Measurements from ENCODE around the gene ANTXR1. TPM values are rescaled to one million over a fixed set of nuclear protein-coding genes. Genes with fewer than 3 reads are reported as not detected.

The ANTXR1 gene
- total and polyA plus RNA-seq, 4 experiments from 2014 or later, result 0.58 TPM; not detected in 3

- no peaks in the 10 kb centered on the region for H3K36me3 Mint-ChIP-seq
- H3K27me3 ChIP-seq (ENCODE audit: insufficient read depth, low read length), result no peaks in the 10 kb centered on the region
- H3K27me3 Mint-ChIP-seq, result peaks cover 10 to 12% of the 10 kb centered on the region in 2 donors
- CTCF ChIA-PET (ENCODE audit: partially characterized antibody), result interaction anchor here (0.6 kb wide), 1 partner anchor 10 kb away, joined by 3 read pairs; no protein-coding TSS in a partner anchor
- no peak overlapping the region for H3K27ac Mint-ChIP-seq
- no peaks in the 10 kb centered on the region for H3K9me3 ChIP-seq (ENCODE audit: control insufficient read depth in 1 of 2, low read length in 2 of 2)
- intact Hi-C loops (cut with micrococcal nuclease), result no loop called here
- H3K9me3 Mint-ChIP-seq, result no peaks in the 10 kb centered on the region
- no peak overlapping the region for H3K27ac ChIP-seq (ENCODE audit: low read depth, low read length)
- no peaks in the 10 kb centered on the region for H3K4me1 Mint-ChIP-seq
- no peaks in the 10 kb centered on the region for H3K4me1 ChIP-seq (ENCODE audit: insufficient read depth, low read length)
- POLR2A ChIA-PET (ENCODE audit: partially characterized antibody), result no interaction called here
- H3K36me3 ChIP-seq (ENCODE audit: insufficient read depth, low read length), result no peaks in the 10 kb centered on the region
- no peak overlapping the region for H3K4me3 ChIP-seq (ENCODE audit: low read length in 2 of 2)
- no peak for DNase-seq
- no peak overlapping the region for H3K4me3 Mint-ChIP-seq
These were observed 85.1 kb downstream of the ANTXR1 start for GRCh38 chr2:69097891-69098655.

- ChIA-PET CTCF (ENCODE audit: partially characterized antibody) (interaction anchor here (1.2 kb wide), 1 partner anchor 12 kb away, joined by 4 read pairs; no protein-coding TSS in a partner anchor), POLR2A (ENCODE audit: partially characterized antibody) (no interaction called here)
- H3K4me3 Mint-ChIP-seq, result no peak overlapping the region
- Histone ChIP-seq H3K27me3 (ENCODE audit: insufficient read depth, low read length) (no peaks in the 10 kb centered on the region), H3K36me3 (ENCODE audit: insufficient read depth, low read length) (no peaks in the 10 kb centered on the region), H3K9me3 (ENCODE audit: control insufficient read depth in 1 of 2, low read length in 2 of 2) (no peaks in the 10 kb centered on the region), H3K4me1 (ENCODE audit: insufficient read depth, low read length) (no peaks in the 10 kb centered on the region), H3K27ac (ENCODE audit: low read depth, low read length) (no peak overlapping the region), H3K4me3 (ENCODE audit: low read length in 2 of 2) (no peak overlapping the region)
- H3K4me1 Mint-ChIP-seq, result no peaks in the 10 kb centered on the region
- H3K36me3 Mint-ChIP-seq, result no peaks in the 10 kb centered on the region
- H3K27me3 Mint-ChIP-seq, result peaks cover 7 to 9% of the 10 kb centered on the region in 2 donors
- no peak overlapping the region for H3K27ac Mint-ChIP-seq
- no peaks in the 10 kb centered on the region for H3K9me3 Mint-ChIP-seq
- DNase-seq, result no peak
- intact Hi-C loops (cut with micrococcal nuclease), result no loop called here
These were observed 86.6 kb downstream of the ANTXR1 start for GRCh38 chr2:69099541-69099940.

- Histone ChIP-seq H3K36me3 (ENCODE audit: insufficient read depth, low read length) (no peaks in the 10 kb centered on the region), H3K4me1 (ENCODE audit: insufficient read depth, low read length) (no peaks in the 10 kb centered on the region), H3K4me3 (ENCODE audit: low read length in 2 of 2) (no peak overlapping the region), H3K27me3 (ENCODE audit: insufficient read depth, low read length) (no peaks in the 10 kb centered on the region), H3K27ac (ENCODE audit: low read depth, low read length) (no peak overlapping the region), H3K9me3 (ENCODE audit: control insufficient read depth in 1 of 2, low read length in 2 of 2) (no peaks in the 10 kb centered on the region)
- no peak for DNase-seq
- intact Hi-C loops (cut with micrococcal nuclease), result no loop called here
- Mint-ChIP-seq H3K9me3 (no peaks in the 10 kb centered on the region), H3K4me3 (no peak overlapping the region), H3K27ac (no peak overlapping the region), H3K27me3 (peaks cover 5 to 7% of the 10 kb centered on the region in 2 donors), H3K36me3 (no peaks in the 10 kb centered on the region), H3K4me1 (no peaks in the 10 kb centered on the region)
- CTCF ChIA-PET (ENCODE audit: partially characterized antibody), result interaction anchor here (1.2 kb wide), 1 partner anchor 13 kb away, joined by 4 read pairs; no protein-coding TSS in a partner anchor
- POLR2A ChIA-PET (ENCODE audit: partially characterized antibody), result no interaction called here
These were observed 87.3 kb downstream of the ANTXR1 start for GRCh38 chr2:69100220-69100723.

GRCh38 chr2:69102041-69102593 is 89.1 kb downstream of the ANTXR1 start:
- intact Hi-C loops (cut with micrococcal nuclease), result no loop called here
- POLR2A ChIA-PET (ENCODE audit: partially characterized antibody), result no interaction called here
- Histone ChIP-seq H3K4me3 (ENCODE audit: low read length in 2 of 2) (no peak overlapping the region), H3K4me1 (ENCODE audit: insufficient read depth, low read length) (no peaks in the 10 kb centered on the region), H3K27ac (ENCODE audit: low read depth, low read length) (no peak overlapping the region), H3K9me3 (ENCODE audit: control insufficient read depth in 1 of 2, low read length in 2 of 2) (no peaks in the 10 kb centered on the region), H3K27me3 (ENCODE audit: insufficient read depth, low read length) (no peaks in the 10 kb centered on the region), H3K36me3 (ENCODE audit: insufficient read depth, low read length) (no peaks in the 10 kb centered on the region)
- DNase-seq, result no peak
- Mint-ChIP-seq H3K27me3 (peaks cover 5 to 8% of the 10 kb centered on the region in 2 donors), H3K27ac (no peak overlapping the region), H3K4me3 (no peak overlapping the region), H3K36me3 (no peaks in the 10 kb centered on the region), H3K4me1 (no peaks in the 10 kb centered on the region), H3K9me3 (no peaks in the 10 kb centered on the region)
- CTCF ChIA-PET (ENCODE audit: partially characterized antibody), result no interaction called here

- Histone ChIP-seq H3K27me3 (ENCODE audit: insufficient read depth, low read length) (no peaks in the 10 kb centered on the region), H3K9me3 (ENCODE audit: control insufficient read depth in 1 of 2, low read length in 2 of 2) (no peaks in the 10 kb centered on the region), H3K36me3 (ENCODE audit: insufficient read depth, low read length) (no peaks in the 10 kb centered on the region), H3K4me3 (ENCODE audit: low read length in 2 of 2) (no peak overlapping the region), H3K27ac (ENCODE audit: low read depth, low read length) (no peak overlapping the region), H3K4me1 (ENCODE audit: insufficient read depth, low read length) (no peaks in the 10 kb centered on the region)
- Mint-ChIP-seq H3K36me3 (no peaks in the 10 kb centered on the region), H3K9me3 (no peaks in the 10 kb centered on the region), H3K4me1 (no peaks in the 10 kb centered on the region), H3K27ac (no peak overlapping the region), H3K27me3 (peaks cover 4 to 8% of the 10 kb centered on the region in 2 donors), H3K4me3 (no peak overlapping the region)
- ChIA-PET POLR2A (ENCODE audit: partially characterized antibody) (no interaction called here), CTCF (ENCODE audit: partially characterized antibody) (no interaction called here)
- DNase-seq, result no peak
- intact Hi-C loops (cut with micrococcal nuclease), result no loop called here
These were observed 90.4 kb downstream of the ANTXR1 start for GRCh38 chr2:69103419-69103818.

GRCh38 chr2:69104261-69104660 is 91.3 kb downstream of the ANTXR1 start:
- no peak overlapping the region for H3K4me3 Mint-ChIP-seq
- H3K4me1 ChIP-seq (ENCODE audit: insufficient read depth, low read length), result no peaks in the 10 kb centered on the region

GRCh38 chr2:69109255-69109654 is 96.3 kb downstream of the ANTXR1 start:
- Mint-ChIP-seq H3K36me3 (no peaks in the 10 kb centered on the region), H3K4me1 (no peaks in the 10 kb centered on the region), H3K27ac (no peak overlapping the region), H3K27me3 (peaks cover 10 to 15% of the 10 kb centered on the region in 2 donors), H3K4me3 (no peak overlapping the region), H3K9me3 (no peaks in the 10 kb centered on the region)
- no peak for DNase-seq
- intact Hi-C loops (cut with micrococcal nuclease), result no loop called here
- ChIA-PET POLR2A (ENCODE audit: partially characterized antibody) (no interaction called here), CTCF (ENCODE audit: partially characterized antibody) (no interaction called here)
- no peaks in the 10 kb centered on the region for H3K4me1 ChIP-seq (ENCODE audit: insufficient read depth, low read length)
- H3K27me3 ChIP-seq (ENCODE audit: insufficient read depth, low read length), result no peaks in the 10 kb centered on the region
- no peak overlapping the region for H3K4me3 ChIP-seq (ENCODE audit: low read length in 2 of 2)
- H3K36me3 ChIP-seq (ENCODE audit: insufficient read depth, low read length), result no peaks in the 10 kb centered on the region
- H3K9me3 ChIP-seq (ENCODE audit: control insufficient read depth in 1 of 2, low read length in 2 of 2), result no peaks in the 10 kb centered on the region
- no peak overlapping the region for H3K27ac ChIP-seq (ENCODE audit: low read depth, low read length)

More at GRCh38 chr2:69104261-69104660, 91.3 kb downstream of the ANTXR1 start:
- Histone ChIP-seq H3K9me3 (ENCODE audit: control insufficient read depth in 1 of 2, low read length in 2 of 2) (no peaks in the 10 kb centered on the region), H3K27ac (ENCODE audit: low read depth, low read length) (no peak overlapping the region), H3K4me3 (ENCODE audit: low read length in 2 of 2) (no peak overlapping the region), H3K27me3 (ENCODE audit: insufficient read depth, low read length) (no peaks in the 10 kb centered on the region), H3K36me3 (ENCODE audit: insufficient read depth, low read length) (no peaks in the 10 kb centered on the region)
- ChIA-PET CTCF (ENCODE audit: partially characterized antibody) (no interaction called here), POLR2A (ENCODE audit: partially characterized antibody) (no interaction called here)
- Mint-ChIP-seq H3K36me3 (no peaks in the 10 kb centered on the region), H3K27ac (no peak overlapping the region), H3K4me1 (no peaks in the 10 kb centered on the region), H3K9me3 (no peaks in the 10 kb centered on the region), H3K27me3 (peaks cover 7 to 13% of the 10 kb centered on the region in 2 donors)
- intact Hi-C loops (cut with micrococcal nuclease), result no loop called here
- no peak for DNase-seq
